K562 (cell line): ENCODE results near the gene CNIH1. TPM values are rescaled to one million over a fixed set of nuclear protein-coding genes. Genes with fewer than 3 reads are reported as not detected.

Source experiments
- ATAC-seq: fragments of 200-7000 bp; cut with Tn5 transposase; 3 replicates; pipeline ENCODE4 v1.9.1; 2020; ENCODE audit warnings: moderate library complexity
- BruUV-seq: library from RNA; stranded (reverse); fragments of 400-500 nt; replicated peaks from 2 replicates; lab custom pipeline; 2021; lab: Mats Ljungman, UMichigan
- CTCF ChIA-PET: fragments of 300-600 bp; formaldehyde crosslinking; extraction: SDS; loops from one replicate; lab custom pipeline; 2021; ENCODE audit warnings: low intra/inter-chr PET ratio; lab: Yijun Ruan, JAX
- POLR2A ChIA-PET: fragments of 300-600, 350-650 bp; sonication (Branson Sonifier 250); formaldehyde crosslinking; extraction: SDS; loops from one replicate; lab custom pipeline; 2021; ENCODE audit warnings: antibody characterized with exemption, inconsistent platforms; lab: Yijun Ruan, JAX
- DNase-seq, 4 experiments: peaks; one replicate each; pipeline versions ENCODE4 v3.0.0 to v3.0.0-alpha.2; 2011 to 2018; ENCODE audit warnings: low spot score in 3 of 4, mixed read lengths in 3 of 4; ENCODE audit errors: extremely low read depth in 1 of 4
- FAIRE-seq: peaks from 2 replicates; lab custom pipeline; 2011; peaks lifted over from hg19 to GRCh38; lab: Jason Lieb, UNC
- H2AFZ ChIP-seq: 2 replicates; pipeline ENCODE4 v1.6.0; 2011; ENCODE audit warnings: low read depth, low read length, control low read depth, inconsistent platforms
- H3K27ac ChIP-seq: fragments of 200-600 bp; 3 replicates; pipeline ENCODE4 v1.8.0; 2011; ENCODE audit warnings: low read depth, mild to moderate bottlenecking, control low read depth, inconsistent platforms, low read length, moderate library complexity, mixed read lengths; ENCODE audit errors: extremely low read depth
- H3K27me3 ChIP-seq, 2 experiments: fragments of 300-600 bp in 1 of 2; 2 replicates in 1 of 2; 3 replicates in 1 of 2; pipeline versions ENCODE4 v1.6.0 to v1.8.0; 2011; ENCODE audit warnings: inconsistent platforms in 2 of 2, low read length in 2 of 2, mild to moderate bottlenecking in 1 of 2, mixed read lengths in 1 of 2, moderate library complexity in 1 of 2; ENCODE audit not compliant: control insufficient read depth in 2 of 2, insufficient read depth in 2 of 2
- H3K36me3 ChIP-seq: fragments of 300-600 bp; 3 replicates; pipeline ENCODE4 v1.8.0; 2011; ENCODE audit warnings: mild to moderate bottlenecking, low read length, inconsistent platforms; ENCODE audit not compliant: control insufficient read depth, insufficient read depth
- H3K4me1 ChIP-seq, 2 experiments: fragments of 200-600 bp in 1 of 2; replicated peaks in 1 of 2; 2 replicates in 1 of 2; 3 replicates in 1 of 2; pipeline versions ENCODE4 v1.5.1 to v1.8.0; 2011; ENCODE audit warnings: inconsistent platforms in 2 of 2, low read length in 2 of 2, mild to moderate bottlenecking in 1 of 2, mixed read lengths in 1 of 2, moderate library complexity in 1 of 2; ENCODE audit not compliant: control insufficient read depth in 2 of 2, insufficient read depth in 2 of 2
- H3K4me2 ChIP-seq: 2 replicates; pipeline ENCODE4 v1.6.1; 2011; ENCODE audit warnings: low read length, control low read depth, inconsistent platforms, mixed read lengths; ENCODE audit not compliant: insufficient read depth
- H3K4me3 ChIP-seq: fragments of 200-600 bp; sonication (generic), shearing (Covaris generic); 2 replicates; pipeline ENCODE4 v1.5.1; 2016; ENCODE audit warnings: control low read depth, inconsistent platforms
- H3K79me2 ChIP-seq: fragments of 200-600 bp; 3 replicates; pipeline ENCODE4 v1.8.0; 2011; ENCODE audit warnings: low read length, inconsistent platforms; ENCODE audit not compliant: control insufficient read depth, insufficient read depth
- H3K9ac ChIP-seq, 2 experiments: 2 replicates each; pipeline versions ENCODE4 v1.6.0 to v1.6.1; 2011; ENCODE audit warnings: low read depth in 2 of 2, low read length in 2 of 2, control low read depth in 1 of 2, inconsistent platforms in 1 of 2, mild to moderate bottlenecking in 1 of 2, mixed read lengths in 1 of 2; ENCODE audit not compliant: insufficient read depth in 1 of 2
- H3K9me1 ChIP-seq: one replicate; pipeline ENCODE4 v1.6.0; 2011; ENCODE audit warnings: inconsistent platforms, mild to moderate bottlenecking, low read length, moderate library complexity; ENCODE audit not compliant: control insufficient read depth, insufficient read depth
- H3K9me3 ChIP-seq: replicated peaks from 2 replicates; pipeline ENCODE4 v1.5.1; 2011; ENCODE audit warnings: low read depth, low read length, inconsistent platforms; ENCODE audit not compliant: control insufficient read depth, insufficient read depth
- H4K20me1 ChIP-seq: replicated peaks from 2 replicates; pipeline ENCODE4 v1.6.1; 2011; ENCODE audit warnings: low read length, inconsistent platforms, mixed read lengths; ENCODE audit not compliant: control insufficient read depth, insufficient read depth
- CREB1 ChIP-seq, 2 experiments: sonication (generic) in 1 of 2; formaldehyde crosslinking in 1 of 2; IDR thresholded peaks; 2 replicates each; pipeline versions ENCODE4 v1.6.1 to v1.8.0; 2012 to 2022; ENCODE audit warnings: inconsistent platforms in 1 of 2, mild to moderate bottlenecking in 1 of 2, missing genetic modification reagents in 1 of 2, moderate library complexity in 1 of 2
- RAD21 ChIP-seq, 2 experiments: fragments of 250-450 bp in 1 of 2; fragments of 450-650 bp in 1 of 2; sonication (Bioruptor Pico) in 1 of 2; formaldehyde crosslinking in 1 of 2; IDR thresholded peaks in 1 of 2; conservative IDR thresholded peaks in 1 of 2; 2 replicates each; pipeline versions ENCODE4 v1.4.0 to v1.8.0; 2020 to 2022; ENCODE audit warnings: mild to moderate bottlenecking in 2 of 2, moderate library complexity in 1 of 2
- RBBP5 ChIP-seq: fragments of 200-600 bp; sonication (generic); IDR thresholded peaks from 2 replicates; pipeline ENCODE4 v1.6.1; 2012; ENCODE audit warnings: borderline replicate concordance, mild to moderate bottlenecking, low read length, control low read depth, inconsistent platforms; ENCODE audit not compliant: insufficient read depth, poor library complexity, severe bottlenecking
- WGBS: fragments of 100-300 bp; shearing (Covaris generic); methylation state at CpG from one replicate; pipeline ENCODE4 v1.1.6; 2016; ENCODE audit warnings: low coverage, mixed read lengths; ENCODE audit not compliant: insufficient coverage; ENCODE audit errors: missing lambda C conversion rate; 5-methylcytosine and 5-hydroxymethylcytosine counted together
- in situ Hi-C: fragments of 300-500 bp; cut with MboI; formaldehyde crosslinking; loops from 4 replicates; pipeline ENCODE4 v1.15.0; 2018; ENCODE audit warnings: inconsistent platforms, mixed read lengths
- intact Hi-C: fragments of 100-400 bp; cut with micrococcal nuclease; formaldehyde crosslinking; loops from 2 replicates; pipeline ENCODE4 v1.14.2; 2022
- polyA plus RNA-seq, 8 experiments: library from polyadenylated mRNA; depleted of rRNA in 4 of 8; stranded (reverse) in 5 of 8; unstranded in 3 of 8; fragments of >200 nt; fragmentation: Nextera tagmentation in 2 of 8; fragmentation: Illumina TruSeq in 1 of 8; extraction: Ambion mirVana in 2 of 8; extraction: Trizol in 1 of 8; gene quantifications; 2 replicates each; pipeline versions ENCODE4 v1.2.1 to v1.2.3, GENCODE V29; 2011 to 2014; ENCODE audit warnings: inconsistent platforms in 1 of 8, missing spikeins in 1 of 8
- total RNA-seq, 7 experiments: library from RNA; depleted of rRNA in 6 of 7; stranded (reverse); fragments of >200 nt in 6 of 7; fragmentation: Illumina TruSeq in 2 of 7; extraction: Trizol in 2 of 7; gene quantifications; 2 replicates each; pipeline versions ENCODE4 v1.2.1 to v1.2.3, GENCODE V29; 2011 to 2021; ENCODE audit warnings: low replicate concordance in 1 of 7

Gene CNIH1
- total and polyA plus RNA-seq, 9 of the 15 experiments (the other 6 are each of a cell fraction or from before 2014, with no cell fraction given) = 13.9 to 283 (median 77.3) TPM

- peaks cover 10% of the 10 kb centered on the region; the same call in 2 of the 3 replicates for H3K36me3 ChIP-seq
- H3K9me1 ChIP-seq = no peaks in the 10 kb centered on the region
- POLR2A ChIA-PET = interaction anchor here (0.7 to 2.1 kb wide), 4 partner anchors 15 to 46 kb away, joined by 3 to 6 read pairs (median 4); no protein-coding TSS in a partner anchor
- TF ChIP-seq CREB1 (IDR thresholded peaks at IDR 0.05) (no peak), CREB1 (CRISPR knock-in tag; IDR thresholded peaks at IDR 0.05) (no peak), RAD21 (CRISPR knock-in tag; conservative IDR thresholded peaks at IDR 0.05 in 1 of 2, IDR thresholded peaks at IDR 0.05 in 1 of 2) (no peak)
- intact Hi-C loops (loop anchor here (2.0 kb wide), 1 partner anchor 47 kb away; the partner anchor contains the start of gene CNIH1), in situ Hi-C loops (no loop called here)
- H3K4me1 ChIP-seq = peaks cover 9 to 20% of the 10 kb centered on the region in 2 experiments
- peak overlapping the region; percentile 89 for H3K4me2 ChIP-seq
- H2AFZ ChIP-seq = peak overlapping the region; percentile 49; the same call in 1 of the 2 replicates
- BruUV-seq = TSS peak; percentile 41
- no peaks in the 10 kb centered on the region for H4K20me1 ChIP-seq
- H3K9ac ChIP-seq = peak overlapping the region in 1 of 2 experiments; percentile 81; a peak in 2 of 4 replicates
- ATAC-seq (no peak), DNase-seq (no peak), FAIRE-seq (no peak)
- 18% methylated on average over 4 of the region's 4 CpGs for WGBS
- peak overlapping the region; percentile 82; the same call in 1 of the 3 replicates for H3K27ac ChIP-seq
- H3K9me3 ChIP-seq = no peaks in the 10 kb centered on the region
- H3K27me3 ChIP-seq = no peaks in the 10 kb centered on the region
- H3K79me2 ChIP-seq = peaks cover 38% of the 10 kb centered on the region
- peak overlapping the region; percentile 88 for H3K4me3 ChIP-seq
- CTCF ChIA-PET = no interaction called here
Measured at GRCh38 chr14:54487771-54488170, 46.6 kb upstream of the CNIH1 start.

GRCh38 chr14:54486685-54487084 lies 45.5 kb upstream of the CNIH1 start:
- WGBS = 17% methylated on average over 1 of the region's 1 CpG
- intact Hi-C loops (no loop called here), in situ Hi-C loops (no loop called here)
- no peaks in the 10 kb centered on the region for H4K20me1 ChIP-seq
- H3K9me1 ChIP-seq = no peaks in the 10 kb centered on the region
- H3K4me2 ChIP-seq = no peak overlapping the region
- peaks cover 9 to 20% of the 10 kb centered on the region in 2 experiments for H3K4me1 ChIP-seq
- H3K9me3 ChIP-seq = no peaks in the 10 kb centered on the region
- H3K27ac ChIP-seq = no peak overlapping the region
- H3K9ac ChIP-seq = no peak overlapping the region
- no peak overlapping the region for H2AFZ ChIP-seq
- peaks cover 21% of the 10 kb centered on the region; the same call in 2 of the 3 replicates for H3K36me3 ChIP-seq
- FAIRE-seq (peak; percentile 46), DNase-seq (peak; percentile 39 to 71 (median 55)), ATAC-seq (peak; percentile 26)
- ChIA-PET POLR2A (interaction anchor here (0.6 to 1.1 kb wide), 2 partner anchors 13 to 231 kb away, joined by 4 to 6 read pairs; no protein-coding TSS in a partner anchor), CTCF (no interaction called here)
- H3K27me3 ChIP-seq = no peaks in the 10 kb centered on the region
- H3K79me2 ChIP-seq = peaks cover 38% of the 10 kb centered on the region
- no TSS peak for BruUV-seq
- H3K4me3 ChIP-seq = no peak overlapping the region
- TF ChIP-seq RBBP5 = no peak
